Thoracic aorta (tissue), 2 donors: Measurements from ENCODE around the gene PPP1R9A. TPM values are rescaled to one million over a fixed set of nuclear protein-coding genes. Genes with fewer than 3 reads are reported as not detected.

Experiments
- ATAC-seq: fragments of 150-250 bp; one replicate; pipeline ENCODE4 v1.8.0; 2017; ENCODE audit warnings: low read depth; ENCODE audit not compliant: insufficient number of reproducible peaks, low FRiP score
- DNase-seq: peaks from one replicate; pipeline ENCODE4 v3.0.0-alpha.2; 2020; ENCODE audit warnings: low spot score
- H3K27ac ChIP-seq, 2 donors: fragments of 200-600 bp; sonication (generic); 1 replicate in 1 of 2; 2 replicates in 1 of 2; pipeline ENCODE4 v1.5.1; 2016; ENCODE audit warnings: mild to moderate bottlenecking in 2 of 2, moderate library complexity in 2 of 2
- H3K27me3 ChIP-seq: fragments of 200-600 bp; sonication (generic); replicated peaks from 2 replicates; pipeline ENCODE4 v1.6.0; 2016; ENCODE audit warnings: mild to moderate bottlenecking; ENCODE audit not compliant: insufficient read depth
- H3K36me3 ChIP-seq: fragments of 200-600 bp; sonication (generic); one replicate; pipeline ENCODE4 v1.5.1; 2016
- H3K4me1 ChIP-seq, 2 donors: fragments of 200-600 bp; sonication (generic); 1 replicate in 1 of 2; 2 replicates in 1 of 2; pipeline versions ENCODE4 v1.5.1 to v1.6.0; 2016; ENCODE audit warnings: low read depth in 2 of 2, mild to moderate bottlenecking in 1 of 2; ENCODE audit not compliant: control insufficient read depth in 1 of 2
- H3K4me3 ChIP-seq: fragments of 200-600 bp; sonication (generic); 2 replicates; pipeline ENCODE4 v1.5.1; 2016; ENCODE audit warnings: mild to moderate bottlenecking
- H3K9me3 ChIP-seq: fragments of 200-600 bp; sonication (generic); 2 replicates; pipeline ENCODE4 v1.5.1; 2016
- CTCF ChIP-seq: fragments of 200-600 bp; sonication (generic); IDR thresholded peaks from one replicate; pipeline ENCODE4 v1.5.1; 2019; ENCODE audit warnings: antibody characterized with exemption
- total RNA-seq, 2 donors: library from RNA; depleted of rRNA; stranded (reverse); fragments of >200 nt; gene quantifications; one replicate each; pipeline versions ENCODE4 v1.1.0 to v1.2.3, GENCODE V29; 2016

PPP1R9A gene
- total RNA-seq, 2 donors from 2014 or later = 5.7 to 11.8 TPM

GRCh38 chr7:94909179-94909466, 1.7 kb downstream of the PPP1R9A start:
- ATAC-seq (no peak), DNase-seq (no peak)
- H3K4me3 ChIP-seq = peak overlapping the region; percentile 80
- H3K4me1 ChIP-seq = peaks cover 0 to 15% of the 10 kb centered on the region in 2 donors
- no peaks in the 10 kb centered on the region for H3K27me3 ChIP-seq
- H3K27ac ChIP-seq = no peak overlapping the region
- H3K36me3 ChIP-seq = no peaks in the 10 kb centered on the region
- TF ChIP-seq CTCF = no peak
- no peaks in the 10 kb centered on the region for H3K9me3 ChIP-seq

- no peaks in the 10 kb centered on the region for H3K36me3 ChIP-seq
- no peak for ATAC-seq
- DNase-seq = no peak
- no peak for TF ChIP-seq CTCF
- H3K4me1 ChIP-seq = peaks cover 0 to 15% of the 10 kb centered on the region in 2 donors
- no peak overlapping the region for H3K27ac ChIP-seq
- no peak overlapping the region for H3K4me3 ChIP-seq
- H3K9me3 ChIP-seq = no peaks in the 10 kb centered on the region
- no peaks in the 10 kb centered on the region for H3K27me3 ChIP-seq
These were observed 4.7 kb downstream of the PPP1R9A start for GRCh38 chr7:94912085-94912484.

GRCh38 chr7:94913391-94913790, 6.0 kb downstream of the PPP1R9A start:
- DNase-seq (no peak), ATAC-seq (no peak)
- peaks cover 0 to 15% of the 10 kb centered on the region in 2 donors for H3K4me1 ChIP-seq
- H3K27me3 ChIP-seq = no peaks in the 10 kb centered on the region
- H3K4me3 ChIP-seq = no peak overlapping the region
- no peaks in the 10 kb centered on the region for H3K9me3 ChIP-seq
- TF ChIP-seq CTCF = no peak
- no peaks in the 10 kb centered on the region for H3K36me3 ChIP-seq
- H3K27ac ChIP-seq = no peak overlapping the region

- H3K9me3 ChIP-seq = no peaks in the 10 kb centered on the region
- DNase-seq (no peak), ATAC-seq (no peak)
- H3K27me3 ChIP-seq = no peaks in the 10 kb centered on the region
- H3K4me1 ChIP-seq = no peaks in the 10 kb centered on the region
- no peaks in the 10 kb centered on the region for H3K36me3 ChIP-seq
- no peak overlapping the region for H3K4me3 ChIP-seq
- no peak overlapping the region for H3K27ac ChIP-seq
- no peak for TF ChIP-seq CTCF
These were observed 14.5 kb downstream of the PPP1R9A start for GRCh38 chr7:94921911-94922310.

- H3K9me3 ChIP-seq = no peaks in the 10 kb centered on the region
- H3K27ac ChIP-seq = no peak overlapping the region
- no peak for DNase-seq
- no peak for TF ChIP-seq CTCF
- ATAC-seq = no peak
- no peaks in the 10 kb centered on the region for H3K36me3 ChIP-seq
- no peaks in the 10 kb centered on the region for H3K4me1 ChIP-seq
- H3K27me3 ChIP-seq = no peaks in the 10 kb centered on the region
- no peak overlapping the region for H3K4me3 ChIP-seq
These were observed 15.1 kb downstream of the PPP1R9A start for GRCh38 chr7:94922457-94922856.
